ENCODE data around the gene SYNPR.

SYNPR gene

GRCh38 chr3:63304421-63304820 is 26.3 kb downstream of the SYNPR start:
- DNase-seq (ENCODE audit: low spot score), result no peak

- no peak for DNase-seq (ENCODE audit: low spot score)
These were observed 30.0 kb downstream of the SYNPR start for GRCh38 chr3:63308072-63308471.

GRCh38 chr3:63309768-63310167 is 31.7 kb downstream of the SYNPR start:
- no peak for DNase-seq (ENCODE audit: low spot score)

- no peak for DNase-seq (ENCODE audit: low spot score)
These were observed 45.7 kb downstream of the SYNPR start for GRCh38 chr3:63323766-63324165.

GRCh38 chr3:63324621-63325020 is 46.5 kb downstream of the SYNPR start:
- DNase-seq (ENCODE audit: low spot score), result no peak

- no peak for DNase-seq (ENCODE audit: low spot score)
These were observed 47.3 kb downstream of the SYNPR start for GRCh38 chr3:63325386-63325785.

GRCh38 chr3:63328365-63328764 is 50.3 kb downstream of the SYNPR start:
- DNase-seq (ENCODE audit: low spot score), result no peak

- DNase-seq (ENCODE audit: low spot score), result no peak
These were observed 53.4 kb downstream of the SYNPR start for GRCh38 chr3:63331520-63331919.

- no peak for DNase-seq (ENCODE audit: low spot score)
These were observed 55.7 kb downstream of the SYNPR start for GRCh38 chr3:63333815-63334214.

GRCh38 chr3:63338351-63338750 is 60.2 kb downstream of the SYNPR start:
- DNase-seq (ENCODE audit: low spot score), result no peak

- DNase-seq (ENCODE audit: low spot score), result peak; percentile 27
These were observed 65.6 kb downstream of the SYNPR start for GRCh38 chr3:63343674-63344073.

- no peak for DNase-seq (ENCODE audit: low spot score)
These were observed 66.6 kb downstream of the SYNPR start for GRCh38 chr3:63344661-63345060.

- peak; percentile 17 for DNase-seq (ENCODE audit: low spot score)
These were observed 71.8 kb downstream of the SYNPR start for GRCh38 chr3:63349583-63350573.

- peak; percentile 31 for DNase-seq (ENCODE audit: low spot score)
These were observed 73.3 kb downstream of the SYNPR start for GRCh38 chr3:63351159-63352007.

GRCh38 chr3:63352008-63352279 is 73.8 kb downstream of the SYNPR start:
- DNase-seq (ENCODE audit: low spot score), result no peak

GRCh38 chr3:63353383-63353782 is 75.3 kb downstream of the SYNPR start:
- no peak for DNase-seq (ENCODE audit: low spot score)

- no peak for DNase-seq (ENCODE audit: low spot score)
These were observed 76.1 kb downstream of the SYNPR start for GRCh38 chr3:63354160-63354559.

GRCh38 chr3:63355809-63356208 is 77.7 kb downstream of the SYNPR start:
- DNase-seq (ENCODE audit: low spot score), result no peak

- DNase-seq (ENCODE audit: low spot score), result no peak
These were observed 86.4 kb downstream of the SYNPR start for GRCh38 chr3:63364495-63364894.

GRCh38 chr3:63364910-63365309 is 86.8 kb downstream of the SYNPR start:
- DNase-seq (ENCODE audit: low spot score), result no peak

GRCh38 chr3:63365671-63366070 is 87.6 kb downstream of the SYNPR start:
- no peak for DNase-seq (ENCODE audit: low spot score)

- DNase-seq (ENCODE audit: low spot score), result no peak
These were observed 92.0 kb downstream of the SYNPR start for GRCh38 chr3:63370094-63370493.

GRCh38 chr3:63383040-63383439 is 104.9 kb downstream of the SYNPR start:
- DNase-seq (ENCODE audit: low spot score), result no peak
